Activated CD4-positive, CD25-positive, alpha-beta regulatory T cell treated with anti-CD3 and anti-CD28 coated beads, Interleukin-2, amount 50 U/mL, for 72 hours (primary cell): ENCODE data around the gene LCE1C.

ENCODE experiments used
- DNase-seq: peaks from one replicate; pipeline ENCODE4 v3.0.0; 2021

Gene LCE1C, protein sequence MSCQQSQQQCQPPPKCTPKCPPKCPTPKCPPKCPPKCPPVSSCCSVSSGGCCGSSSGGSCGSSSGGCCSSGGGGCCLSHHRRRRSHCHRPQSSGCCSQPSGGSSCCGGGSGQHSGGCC

DNA sequence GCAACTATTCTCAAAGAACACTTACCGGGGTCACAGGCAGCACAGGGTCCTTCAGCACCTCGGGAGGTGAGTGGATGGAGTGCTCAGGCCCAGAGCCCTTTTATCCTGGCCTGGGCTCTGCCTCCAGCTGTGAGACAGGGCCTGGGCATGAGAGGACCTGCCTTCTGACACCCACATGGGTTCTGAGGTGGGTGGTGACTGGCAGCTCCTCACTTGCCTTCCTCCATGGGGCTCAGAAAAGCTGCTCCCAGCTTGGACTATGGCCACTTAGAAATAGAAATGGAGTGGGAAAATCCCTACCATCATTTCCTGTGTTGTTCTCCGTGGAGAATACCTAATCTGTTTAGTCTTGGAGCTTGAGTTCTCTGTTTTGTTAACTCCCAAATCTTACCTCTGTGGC lies at the start of gene LCE1C:
Gene LCE1C (minus strand): TSS at position 76 of the 400 bp plus-strand sequence. CDS start 1,173 bp downstream, outside the sequence.
- no peak for DNase-seq

DNA sequence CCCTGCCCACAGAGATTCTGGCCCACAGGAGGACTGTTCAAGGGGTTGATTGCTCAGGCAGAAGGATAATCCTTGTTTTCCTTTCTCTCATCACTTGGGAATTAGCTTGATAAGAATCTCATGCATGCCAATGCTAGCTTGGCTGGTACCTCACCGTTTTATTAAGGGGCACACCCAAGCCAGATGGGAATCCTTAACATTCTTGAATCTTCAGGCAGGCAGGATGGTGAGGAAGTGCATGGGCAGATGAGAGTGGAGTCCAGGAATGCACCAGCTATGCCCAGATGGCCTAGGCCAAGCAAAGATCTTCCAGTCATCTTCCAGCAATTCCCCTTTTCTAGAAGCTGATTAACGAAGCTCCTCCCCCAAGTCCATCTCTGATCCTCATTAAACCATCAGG lies 49.2 kb upstream of the LCE1C start:
- no peak for DNase-seq

DNA sequence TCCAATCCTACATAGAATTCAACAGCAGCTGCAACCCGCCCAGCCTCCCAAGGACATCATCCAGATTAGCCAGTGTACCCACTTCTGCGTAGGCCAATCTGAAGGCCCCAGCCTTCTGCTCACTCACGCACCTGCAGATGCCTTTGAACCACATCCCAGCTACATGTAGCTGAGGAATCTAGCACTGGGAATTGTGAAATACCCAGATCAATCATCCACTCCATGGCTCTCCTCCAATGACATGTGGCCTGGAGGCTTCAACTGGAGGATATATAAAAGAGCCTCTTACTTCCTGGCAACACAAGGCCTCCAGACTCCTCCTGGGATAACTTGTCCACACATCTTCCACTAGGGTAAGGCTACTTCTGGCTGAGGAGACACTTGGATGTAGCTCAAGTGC lies 36.1 kb upstream of the LCE1C start, which contains the start of gene LCE6A:
Gene LCE6A (plus strand): TSS at position 301 of the 400 bp plus-strand sequence. CDS start 665 bp downstream, outside the sequence.
- no peak for DNase-seq

DNA sequence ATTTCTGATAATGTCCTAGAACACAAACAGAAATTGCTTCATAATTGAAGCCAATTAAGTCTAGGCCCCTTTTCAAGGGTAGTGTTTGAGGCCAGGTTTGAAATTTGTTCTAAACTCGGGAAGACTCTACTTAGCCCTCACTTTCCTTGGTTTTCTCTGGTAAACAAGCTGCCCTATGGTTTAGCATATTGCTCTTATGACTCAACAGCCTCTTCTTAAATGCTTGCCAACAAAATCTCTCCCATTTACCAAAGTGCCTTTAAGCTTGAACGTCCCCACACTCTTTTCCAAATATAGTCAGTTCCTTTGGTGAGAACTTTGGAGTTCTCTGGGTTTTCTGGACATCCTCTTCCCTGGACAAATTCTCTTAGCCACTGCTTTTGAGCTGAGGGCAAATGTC lies 30.4 kb upstream of the LCE1C start:
- DNase-seq: no peak

DNA sequence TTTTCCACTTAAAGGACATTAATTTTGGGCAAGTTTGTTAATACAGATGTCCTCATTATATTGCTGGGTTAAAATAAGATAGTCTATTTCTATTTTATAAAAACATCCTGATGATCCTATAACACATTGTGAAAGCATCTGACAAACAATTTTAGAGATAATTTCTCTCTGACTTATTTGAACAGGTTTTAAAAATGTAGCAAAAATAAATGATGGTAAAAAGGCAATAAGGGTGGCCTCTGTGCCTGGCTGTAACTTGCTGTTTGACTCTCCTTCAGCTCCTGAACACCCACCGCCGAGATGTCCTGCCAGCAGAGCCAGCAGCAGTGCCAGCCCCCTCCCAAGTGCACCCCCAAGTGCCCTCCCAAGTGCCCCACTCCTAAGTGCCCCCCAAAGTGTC lies 20.7 kb upstream of the LCE1C start, which contains the start of gene LCE1A:
Gene LCE1A (plus strand): TSS at position 301 of the 400 bp plus-strand sequence. CDS start 0 bp downstream, at position 301.
- no peak for DNase-seq

DNA sequence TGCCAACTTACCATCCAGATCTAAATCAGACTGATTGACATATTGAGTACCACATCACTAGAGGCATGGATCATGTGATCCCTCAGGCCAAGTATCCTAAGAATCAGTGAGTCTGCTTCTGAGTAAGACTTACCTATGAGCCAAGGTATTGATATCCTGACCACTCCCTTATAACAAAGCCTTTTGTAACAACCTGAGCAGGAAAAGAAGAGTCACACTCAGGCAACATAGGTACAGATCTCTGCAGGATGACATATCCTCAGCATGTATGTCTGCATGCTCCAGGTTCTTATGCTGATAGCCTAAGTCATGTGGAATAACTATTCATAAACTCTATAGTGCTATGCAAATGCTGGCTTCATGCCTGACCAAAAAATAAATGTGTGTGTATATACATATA lies 18.5 kb upstream of the LCE1C start:
- DNase-seq: no peak

DNA sequence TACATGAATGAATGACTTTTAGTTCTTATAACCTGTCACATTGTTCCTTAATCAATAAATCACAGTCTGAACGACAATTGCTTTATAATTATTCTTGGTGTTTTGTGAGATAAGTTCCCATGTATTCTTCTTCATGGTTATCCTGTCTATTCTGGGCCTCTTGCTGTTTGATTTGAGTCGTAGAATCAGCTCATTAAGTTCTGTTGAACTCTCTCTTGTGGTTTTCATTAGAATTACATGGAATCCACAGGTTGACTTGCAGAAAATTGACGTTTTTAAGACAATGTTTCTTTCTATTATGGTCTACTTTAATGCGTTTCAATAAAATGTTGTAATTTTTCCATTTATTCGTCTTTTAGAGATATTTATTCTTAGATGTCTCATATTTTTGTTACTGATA lies 16.8 kb upstream of the LCE1C start:
- DNase-seq: no peak

DNA sequence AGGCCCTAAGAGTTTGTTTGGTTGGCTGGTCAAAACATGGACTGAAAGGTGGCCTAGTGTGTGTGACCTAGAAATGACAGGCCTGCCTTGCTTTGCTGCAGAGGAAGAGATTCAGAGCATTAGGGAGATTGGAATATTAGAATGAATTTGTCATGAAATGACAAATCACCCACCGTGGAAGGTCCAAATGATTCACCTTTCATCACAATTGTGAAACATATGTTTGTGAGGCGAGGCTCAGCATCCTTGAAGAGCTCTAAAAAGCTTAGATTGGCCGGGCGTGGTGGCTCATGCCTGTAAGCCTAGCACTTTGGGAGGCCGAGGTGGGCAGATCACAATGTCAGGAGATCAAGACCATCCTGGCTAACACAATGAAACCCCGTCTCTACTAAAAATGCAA lies 10.9 kb upstream of the LCE1C start:
- DNase-seq: no peak

DNA sequence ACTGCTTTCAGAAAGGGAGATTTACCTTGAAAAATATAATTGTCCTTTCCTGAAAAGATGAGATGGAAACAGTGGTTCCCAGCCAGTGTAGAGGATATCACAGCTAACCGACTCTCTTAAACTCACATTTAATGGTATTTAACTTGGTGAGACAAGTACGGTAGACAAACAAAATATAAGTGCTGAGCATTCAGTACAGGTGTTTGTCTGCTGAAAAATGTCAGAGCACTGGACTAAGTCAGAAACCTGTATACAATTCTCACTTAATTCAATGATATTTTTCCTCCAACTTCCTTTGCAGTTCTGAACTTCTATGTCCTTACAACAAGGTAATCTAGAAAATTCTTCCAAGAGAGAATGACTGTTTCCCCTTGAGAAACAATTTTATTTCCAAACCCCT lies 5.2 kb upstream of the LCE1C start, which contains the start of gene LCE1B:
Gene LCE1B (plus strand): TSS at position 301 of the 400 bp plus-strand sequence. CDS start 476 bp downstream, outside the sequence.
- no peak for DNase-seq

DNA sequence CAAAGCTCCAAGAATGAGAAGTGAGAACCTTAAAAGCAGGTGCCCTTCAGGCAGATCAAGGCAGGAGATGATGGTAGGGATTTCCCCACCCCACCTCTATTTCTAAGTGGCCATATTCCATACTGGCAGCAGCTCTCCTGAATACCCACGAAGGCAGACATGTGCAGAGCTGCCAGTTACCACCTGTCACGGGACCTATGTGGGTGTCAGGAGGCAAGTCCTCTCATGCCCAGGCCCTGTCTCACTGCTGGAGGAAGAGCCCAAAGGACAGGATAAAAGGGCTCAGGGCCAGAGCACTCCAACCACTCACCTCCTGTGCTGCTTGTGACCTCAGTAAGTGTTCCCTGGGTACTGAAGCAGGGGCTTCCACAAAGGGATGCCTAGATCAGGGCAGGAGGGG lies 4.6 kb upstream of the LCE1C start:
- no peak for DNase-seq

DNA sequence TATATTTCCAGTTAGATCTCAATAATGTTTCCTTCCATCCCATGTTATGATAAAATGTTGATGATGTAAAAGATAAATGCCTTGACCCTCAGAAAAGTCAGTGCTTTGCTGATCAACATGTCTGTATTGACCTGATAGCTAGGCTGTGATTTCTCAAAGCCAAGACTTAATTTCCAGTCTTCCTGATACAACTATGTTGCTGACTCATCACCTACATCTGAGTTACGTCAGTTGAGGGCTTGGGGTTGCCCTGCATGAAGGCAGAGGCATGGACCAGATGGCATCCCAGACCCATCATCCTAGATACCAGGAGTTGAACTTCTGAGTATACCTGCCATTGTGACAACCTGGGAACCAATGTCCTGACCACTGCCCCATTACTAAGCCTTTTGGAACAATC lies 5.1 kb downstream of the LCE1C start:
- DNase-seq: no peak

DNA sequence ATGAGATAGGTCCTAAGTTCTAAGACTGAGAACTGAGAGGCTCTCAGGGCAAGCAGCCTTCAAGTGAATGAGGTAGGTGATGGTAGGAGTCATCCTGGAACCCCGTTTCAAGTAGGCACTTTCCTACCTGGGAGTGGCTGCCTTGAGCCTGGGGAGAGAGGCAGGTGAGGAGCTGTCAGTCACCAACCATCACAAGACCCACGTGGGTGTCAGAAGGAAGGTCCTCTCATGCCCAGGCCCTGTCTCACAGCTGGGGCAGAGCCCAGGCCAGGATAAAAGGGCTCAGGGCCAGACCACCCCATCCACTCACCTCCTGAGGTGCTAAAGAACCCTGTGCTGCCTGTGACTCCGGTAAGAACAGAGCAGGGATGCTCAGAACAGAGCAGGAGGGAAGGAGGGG lies 10.0 kb downstream of the LCE1C start, which contains the start of gene LCE1D:
Gene LCE1D (plus strand): TSS at position 301 of the 400 bp plus-strand sequence. CDS start 1,074 bp downstream, outside the sequence.
- no peak for DNase-seq

DNA sequence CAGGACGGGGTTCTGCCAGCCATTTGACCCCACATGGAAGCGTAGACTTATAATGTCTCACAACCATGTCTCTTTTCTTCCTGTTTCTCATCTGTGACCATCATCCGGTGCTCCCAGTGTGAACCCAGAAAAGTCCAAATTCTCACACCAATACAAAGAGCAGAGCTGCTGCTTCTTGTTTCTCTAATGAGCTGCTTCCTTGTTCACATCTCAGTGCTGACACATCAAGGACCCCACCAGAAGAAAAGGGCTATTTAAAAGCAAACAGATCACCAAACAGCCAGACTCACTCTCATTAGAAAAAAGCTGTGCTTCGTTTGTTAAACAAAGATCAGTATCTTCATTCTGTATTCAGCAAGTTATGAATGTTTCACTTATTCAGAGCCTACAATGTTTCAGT lies 10.8 kb downstream of the LCE1C start:
- DNase-seq: no peak

DNA sequence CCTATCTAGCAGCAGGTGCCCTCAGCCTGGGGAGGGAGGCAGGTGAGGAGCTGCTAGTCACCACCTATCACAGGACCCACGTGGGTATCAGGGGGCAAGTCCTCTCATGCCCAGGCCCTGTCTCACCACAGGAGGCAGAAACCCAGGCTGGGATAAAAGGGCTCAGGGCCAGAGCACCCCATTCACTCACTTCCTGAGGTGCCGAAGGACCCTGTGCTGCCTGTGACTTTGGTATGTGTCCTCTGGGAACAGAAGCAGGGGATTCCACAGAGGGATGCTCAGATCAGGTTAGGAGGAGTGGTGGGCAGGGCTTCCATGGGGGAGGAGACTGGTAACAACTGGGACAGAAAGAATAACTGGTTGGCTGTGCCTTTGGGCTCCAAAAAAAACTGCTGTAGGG lies 20.4 kb downstream of the LCE1C start, which contains the start of gene LCE1E:
Gene LCE1E (plus strand): TSS at position 181 of the 400 bp plus-strand sequence. CDS start 1,043 bp downstream, outside the sequence.
- DNase-seq: no peak

DNA sequence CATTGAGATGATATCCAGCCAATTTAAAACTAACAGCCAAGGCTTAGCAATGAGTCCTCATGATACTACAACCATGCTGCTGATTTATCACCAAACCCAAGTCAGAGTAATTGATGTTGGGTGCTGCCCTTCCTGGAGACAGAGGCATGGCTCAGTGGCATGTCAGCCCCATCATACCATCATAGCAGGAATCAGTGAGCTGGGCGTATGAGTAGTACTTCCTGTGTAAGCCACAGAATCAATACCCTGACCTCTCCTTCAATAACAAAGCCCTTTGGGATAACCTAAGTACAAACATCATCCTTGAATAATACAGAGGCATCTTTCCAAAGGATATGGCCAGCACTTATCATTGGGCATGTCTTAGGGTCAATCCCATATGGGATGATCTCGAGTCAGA lies 23.4 kb downstream of the LCE1C start:
- no peak for DNase-seq

DNA sequence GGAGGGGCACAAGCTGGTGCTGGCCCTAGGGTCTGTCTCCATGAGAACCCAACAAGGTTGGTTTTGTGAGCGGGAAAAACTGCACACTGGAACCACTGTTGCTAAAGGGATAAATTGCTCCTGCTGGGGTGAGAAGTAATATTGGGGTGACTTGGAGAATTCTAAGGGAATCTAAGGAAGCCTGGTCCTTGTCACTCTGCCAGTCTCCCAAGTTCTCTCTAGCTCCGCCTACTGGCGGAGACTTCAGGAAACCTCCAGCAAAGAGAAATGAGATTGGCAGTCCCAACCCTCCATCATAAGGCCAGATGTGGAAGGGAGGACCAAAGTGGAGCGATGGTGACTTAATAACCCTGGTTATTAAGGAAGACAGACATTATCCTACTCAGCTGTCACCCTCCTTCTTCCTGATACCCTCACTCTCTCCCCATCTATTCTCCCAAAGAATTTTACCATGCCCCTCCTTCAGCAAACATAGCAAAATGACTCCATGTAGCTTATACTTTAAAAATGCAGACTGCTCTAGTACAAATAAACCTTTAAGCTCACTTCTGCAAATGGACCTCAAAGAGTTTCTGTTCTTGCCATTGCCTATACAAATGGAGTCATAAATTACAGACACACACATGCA lies 28.8 kb downstream of the LCE1C start:
- DNase-seq: no peak

DNA sequence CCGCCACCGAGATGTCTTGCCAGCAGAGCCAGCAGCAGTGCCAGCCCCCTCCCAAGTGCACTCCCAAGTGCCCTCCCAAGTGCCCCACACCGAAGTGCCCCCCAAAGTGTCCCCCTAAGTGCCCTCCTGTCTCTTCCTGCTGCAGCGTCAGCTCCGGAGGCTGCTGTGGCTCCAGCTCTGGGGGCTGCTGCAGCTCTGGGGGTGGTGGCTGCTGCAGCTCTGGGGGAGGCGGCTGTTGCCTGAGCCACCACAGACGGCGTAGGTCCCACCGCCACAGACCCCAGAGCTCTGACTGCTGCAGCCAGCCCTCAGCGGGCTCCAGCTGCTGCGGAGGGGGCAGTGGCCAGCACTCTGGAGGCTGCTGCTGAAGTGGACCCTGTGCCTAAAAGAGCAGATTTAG lies 30.1 kb downstream of the LCE1C start:
- no peak for DNase-seq

DNA sequence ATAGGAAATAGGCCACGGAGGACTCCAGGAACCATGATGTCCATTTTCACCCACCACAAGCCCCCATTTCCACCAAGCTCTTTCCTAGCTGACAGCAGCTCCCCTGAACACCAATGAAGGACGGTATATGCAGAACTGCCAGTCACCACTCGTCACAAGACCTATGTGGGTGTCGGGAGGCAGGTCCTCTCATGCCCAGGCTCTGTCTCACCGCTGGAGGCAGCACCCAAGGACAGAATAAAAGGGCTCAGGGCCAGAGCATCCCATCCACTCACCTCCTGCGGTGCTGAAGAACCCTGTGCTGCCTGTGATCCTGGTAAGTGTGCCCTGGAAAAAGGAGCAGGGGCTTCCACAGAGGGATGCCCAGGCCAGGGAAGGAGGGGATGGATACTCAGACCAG lies 31.6 kb downstream of the LCE1C start, which contains the start of gene LCE1F:
Gene LCE1F (plus strand): TSS at position 266 of the 400 bp plus-strand sequence. CDS start 1,232 bp downstream, outside the sequence.
- no peak for DNase-seq

DNA sequence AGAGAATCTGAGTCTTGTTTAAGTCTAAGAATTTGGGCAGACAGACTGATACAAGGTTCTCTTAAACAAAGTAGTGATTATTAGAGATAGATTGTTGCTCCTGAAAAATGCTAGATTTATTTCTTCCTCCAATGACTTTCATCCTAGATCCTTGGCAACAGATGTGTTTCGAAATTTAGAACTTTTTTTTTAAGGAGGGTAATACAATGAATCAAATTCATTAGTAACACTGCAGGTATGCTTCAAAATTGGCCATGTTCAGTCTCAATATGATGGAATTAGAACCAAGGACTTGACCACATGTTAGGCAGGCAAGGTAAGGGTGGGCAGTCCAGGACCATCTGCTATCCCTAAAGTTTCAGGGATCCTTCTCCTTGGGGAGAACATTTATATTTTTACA lies 36.0 kb downstream of the LCE1C start:
- no peak for DNase-seq

DNA sequence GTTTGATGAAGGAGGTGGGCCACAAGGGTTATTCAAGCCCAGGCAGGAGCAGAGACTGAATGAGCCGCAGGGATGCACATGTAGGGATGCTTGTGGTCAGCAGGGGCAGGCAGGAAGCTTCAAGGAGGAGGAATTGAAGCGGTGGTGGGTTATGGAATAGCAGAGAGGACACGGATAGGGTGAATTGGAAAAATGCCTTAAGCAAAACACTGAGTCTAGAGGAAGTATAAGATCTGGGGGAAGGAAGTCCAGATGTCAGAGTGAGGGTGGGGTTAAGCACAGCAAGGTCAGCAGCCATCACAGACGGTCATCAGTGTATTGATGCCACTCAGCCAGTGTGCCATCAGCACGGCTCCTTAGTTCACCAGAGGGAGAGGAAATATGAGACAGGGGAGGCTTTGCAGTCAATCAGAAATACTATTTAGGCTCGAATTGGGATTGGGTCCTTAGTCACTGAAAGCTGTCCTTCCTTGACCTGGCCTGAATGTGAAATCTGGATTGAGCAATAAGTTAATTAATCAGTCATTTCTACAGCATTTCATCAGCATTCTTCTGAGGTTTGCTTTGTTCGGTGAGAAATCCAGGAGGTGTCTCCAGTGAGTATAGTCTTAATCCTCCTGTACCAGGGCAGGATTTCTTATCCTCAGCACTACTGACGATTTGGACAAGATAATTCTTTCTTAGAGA lies 37.5 kb downstream of the LCE1C start:
- DNase-seq: no peak

DNA sequence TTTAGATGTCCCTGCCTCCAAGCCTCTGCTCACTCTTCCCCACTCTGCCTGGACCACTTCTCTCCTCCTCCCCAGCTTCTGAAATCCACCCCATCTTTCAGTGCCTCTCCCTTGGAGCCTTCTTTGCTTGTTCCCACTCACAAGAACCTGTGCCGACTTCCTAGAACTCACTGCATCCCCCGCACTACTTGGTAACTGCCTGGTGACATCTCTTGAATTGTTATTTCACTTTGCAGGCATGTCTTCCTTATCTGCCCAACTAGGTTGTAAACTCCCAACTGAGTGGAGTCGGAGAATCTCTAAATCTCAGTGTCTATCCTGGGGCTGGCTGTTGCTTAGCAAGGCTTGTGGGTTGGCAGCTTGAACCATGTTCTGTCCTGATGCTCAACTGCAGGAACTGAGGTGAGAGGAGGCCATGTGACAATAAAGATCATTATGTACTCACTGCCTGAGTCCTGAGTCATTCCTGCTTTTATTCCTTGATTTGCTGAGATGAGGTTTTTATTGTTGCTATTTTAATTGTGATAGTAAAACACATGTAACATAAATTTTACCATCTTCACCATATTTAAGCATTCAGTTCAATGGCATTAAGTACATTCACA lies 44.7 kb downstream of the LCE1C start:
- DNase-seq: no peak

DNA sequence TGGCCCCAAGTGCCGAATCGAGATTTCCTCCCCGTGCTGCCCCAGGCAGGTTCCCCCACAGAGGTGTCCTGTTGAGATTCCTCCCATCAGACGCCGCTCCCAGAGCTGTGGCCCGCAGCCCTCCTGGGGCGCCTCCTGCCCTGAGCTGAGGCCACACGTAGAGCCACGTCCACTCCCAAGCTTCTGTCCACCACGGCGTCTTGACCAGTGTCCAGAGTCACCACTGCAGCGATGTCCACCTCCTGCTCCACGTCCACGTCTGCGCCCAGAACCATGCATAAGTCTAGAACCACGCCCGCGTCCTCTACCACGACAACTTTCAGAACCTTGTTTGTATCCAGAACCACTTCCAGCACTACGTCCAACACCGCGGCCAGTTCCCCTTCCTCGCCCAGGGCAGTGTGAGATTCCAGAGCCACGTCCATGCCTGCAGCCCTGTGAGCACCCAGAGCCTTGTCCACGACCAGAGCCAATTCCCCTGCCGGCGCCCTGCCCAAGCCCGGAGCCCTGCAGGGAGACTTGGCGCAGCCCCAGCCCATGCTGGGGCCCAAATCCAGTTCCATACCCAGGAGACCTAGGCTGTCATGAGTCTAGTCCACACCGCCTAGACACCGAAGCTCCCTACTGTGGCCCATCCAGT lies 45.8 kb downstream of the LCE1C start:
- no peak for DNase-seq
